ENCODE data around the gene OTULIN. TPM values are rescaled to one million over a fixed set of nuclear protein-coding genes. Genes with fewer than 3 reads are reported as not detected.
A peak's percentile ranks its signal among the peaks of the same experiment; 100 is the strongest.

OTULIN gene
- total and polyA plus RNA-seq, 2 of the 4 experiments (the other 2 are of a cell fraction) = 6.9 to 19.5 TPM

- TF ChIP-seq CTCF (conservative IDR thresholded peaks at IDR 0.05; ENCODE audit: low read depth, low read length) = no peak
- no peak for TF ChIP-seq MAFK (IDR thresholded peaks at IDR 0.05; ENCODE audit: low read depth, low read length)
Measured at GRCh38 chr5:14674983-14675854, 10.7 kb downstream of the OTULIN start (continued).

GRCh38 chr5:14675865-14676300 lies 11.4 kb downstream of the OTULIN start:
- no TSS peak for BruUV-seq (replicated peaks)
- ATAC-seq (ENCODE audit: low read depth) (no peak), DNase-seq (no peak)
- no peak overlapping the region for H2BK20ac ChIP-seq (ENCODE audit: low read depth, low read length)
- no peak overlapping the region for H3K9ac ChIP-seq (ENCODE audit: low read depth, low read length)
- no peaks in the 10 kb centered on the region for H3K27me3 ChIP-seq (ENCODE audit: control insufficient read depth, insufficient read depth, low read length)
- no peak overlapping the region for H2BK120ac ChIP-seq (ENCODE audit: low read depth, low read length)
- intact Hi-C loops (cut with micrococcal nuclease) (no loop called here), in situ Hi-C loops (cut with MboI; ENCODE audit: low sequenced_read_pairs) (no loop called here), dilution Hi-C loops (cut with HindIII; ENCODE audit: low sequenced_read_pairs, unreplicated experiment) (no loop called here)
- no peak overlapping the region for H3K56ac ChIP-seq (ENCODE audit: extremely low read depth, insufficient read depth, low read length)
- H2AK5ac ChIP-seq (ENCODE audit: low read depth, low read length) = no peak overlapping the region
- POLR2A ChIA-PET (ENCODE audit: unreplicated experiment) = no interaction called here
- 0 out of 2 replicates have a peak overlapping the region, but pooled peaks have one; percentile 1 for H3K23ac ChIP-seq (ENCODE audit: low read depth, low read length)
- H4K20me1 ChIP-seq (ENCODE audit: insufficient read depth, low read length) = peaks cover 47% of the 10 kb centered on the region
- H3K36me3 ChIP-seq (ENCODE audit: control insufficient read depth, insufficient read depth, low read length) = peaks cover 16% of the 10 kb centered on the region
- no peak overlapping the region for H3K4me3 ChIP-seq (ENCODE audit: insufficient read depth, low read depth, low read length)
- H2BK5ac ChIP-seq (ENCODE audit: low read depth, low read length, poor library complexity, severe bottlenecking) = no peak overlapping the region
- peaks cover 15% of the 10 kb centered on the region for H3K4me1 ChIP-seq (ENCODE audit: control insufficient read depth, insufficient read depth, low read length)
- no peak overlapping the region for H4K8ac ChIP-seq (ENCODE audit: low read depth in 2 of 2, low read length in 2 of 2)
- H3K9me3 ChIP-seq (ENCODE audit: control insufficient read depth, insufficient read depth, low read length) = no peaks in the 10 kb centered on the region
- no peak overlapping the region for H3K18ac ChIP-seq (ENCODE audit: low read depth, low read length)
- H3K4ac ChIP-seq (ENCODE audit: low read depth, low read length) = no peak overlapping the region
- peaks cover 47 to 81% of the 10 kb centered on the region in 2 experiments for H3K79me1 ChIP-seq (ENCODE audit: low read depth in 1 of 2, low read length in 2 of 2)
- no CpG with 5 or more reads among the region's 6 CpGs for WGBS, 2 experiments (ENCODE audit: extremely low coverage in 2 of 2, insufficient read length in 1 of 2)
- H4K91ac ChIP-seq (ENCODE audit: insufficient read depth, low read depth, low read length) = no peak overlapping the region
- no peak overlapping the region for H3K14ac ChIP-seq (replicated peaks; ENCODE audit: low read depth, low read length)
- no peak overlapping the region for H2AFZ ChIP-seq (replicated peaks; ENCODE audit: low read length, poor library complexity)
- CTCF ChIA-PET = interaction anchor here (0.7 kb wide), 1 partner anchor 46 kb away, joined by 3 read pairs; no protein-coding TSS in a partner anchor
- H2BK15ac ChIP-seq (ENCODE audit: low read depth, low read length) = no peak overlapping the region
- peaks cover 21% of the 10 kb centered on the region for H3K9me1 ChIP-seq (ENCODE audit: insufficient read depth, low read length)
- no peak overlapping the region for H4K5ac ChIP-seq (ENCODE audit: low read depth, low read length)
- no peak overlapping the region for H2AK9ac ChIP-seq (replicated peaks; ENCODE audit: low read depth, low read length, poor library complexity)
- H3K4me2 ChIP-seq (ENCODE audit: low read depth, low read length) = peak overlapping the region; percentile 49; the same call in 1 of the 2 replicates
- H3K27ac ChIP-seq (ENCODE audit: insufficient read depth, low read length) = no peak overlapping the region
- TF ChIP-seq USF2 (IDR thresholded peaks at IDR 0.05; ENCODE audit: low read depth, low read length) (no peak), MXI1 (IDR thresholded peaks at IDR 0.05; ENCODE audit: borderline replicate concordance, low read depth, low read length) (no peak), POLR2A (IDR thresholded peaks at IDR 0.05; ENCODE audit: low read depth, low read length) (no peak), CTCF (conservative IDR thresholded peaks at IDR 0.05; ENCODE audit: low read depth, low read length) (no peak), MAFK (IDR thresholded peaks at IDR 0.05; ENCODE audit: low read depth, low read length) (no peak), RFX5 (IDR thresholded peaks at IDR 0.05; ENCODE audit: low read depth, low read length) (no peak), RCOR1 (IDR thresholded peaks at IDR 0.05; ENCODE audit: insufficient replicate concordance, low read length) (no peak)
- TF ChIP-seq, protein P1, sequence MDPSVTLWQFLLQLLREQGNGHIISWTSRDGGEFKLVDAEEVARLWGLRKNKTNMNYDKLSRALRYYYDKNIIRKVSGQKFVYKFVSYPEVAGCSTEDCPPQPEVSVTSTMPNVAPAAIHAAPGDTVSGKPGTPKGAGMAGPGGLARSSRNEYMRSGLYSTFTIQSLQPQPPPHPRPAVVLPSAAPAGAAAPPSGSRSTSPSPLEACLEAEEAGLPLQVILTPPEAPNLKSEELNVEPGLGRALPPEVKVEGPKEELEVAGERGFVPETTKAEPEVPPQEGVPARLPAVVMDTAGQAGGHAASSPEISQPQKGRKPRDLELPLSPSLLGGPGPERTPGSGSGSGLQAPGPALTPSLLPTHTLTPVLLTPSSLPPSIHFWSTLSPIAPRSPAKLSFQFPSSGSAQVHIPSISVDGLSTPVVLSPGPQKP (IDR thresholded peaks at IDR 0.05; ENCODE audit: borderline replicate concordance, low read depth, low read length) = no peak

Measured in IMR-90 (cell line).